ENCODE data around the gene KCNH2. TPM values are rescaled to one million over a fixed set of nuclear protein-coding genes. Genes with fewer than 3 reads are reported as not detected.

KCNH2 gene
- total RNA-seq, 4 donors from 2014 or later: 0.12 to 0.56 (median 0.47) TPM

- no peak for TF ChIP-seq CTCF (IDR thresholded peaks at IDR 0.05)
- ATAC-seq (ENCODE audit: low FRiP score): no peak
These were observed 21.5 kb upstream of the KCNH2 start for GRCh38 chr7:150999497-151000230.

GRCh38 chr7:150999001-150999400 lies 20.9 kb upstream of the KCNH2 start:
- DNase-seq (ENCODE audit: low spot score) (no peak), ATAC-seq (ENCODE audit: low FRiP score) (no peak)
- TF ChIP-seq CTCF (IDR thresholded peaks at IDR 0.05): no peak

More at GRCh38 chr7:150999497-151000230, 21.5 kb upstream of the KCNH2 start:
- DNase-seq (ENCODE audit: low spot score): no peak

DNA sequence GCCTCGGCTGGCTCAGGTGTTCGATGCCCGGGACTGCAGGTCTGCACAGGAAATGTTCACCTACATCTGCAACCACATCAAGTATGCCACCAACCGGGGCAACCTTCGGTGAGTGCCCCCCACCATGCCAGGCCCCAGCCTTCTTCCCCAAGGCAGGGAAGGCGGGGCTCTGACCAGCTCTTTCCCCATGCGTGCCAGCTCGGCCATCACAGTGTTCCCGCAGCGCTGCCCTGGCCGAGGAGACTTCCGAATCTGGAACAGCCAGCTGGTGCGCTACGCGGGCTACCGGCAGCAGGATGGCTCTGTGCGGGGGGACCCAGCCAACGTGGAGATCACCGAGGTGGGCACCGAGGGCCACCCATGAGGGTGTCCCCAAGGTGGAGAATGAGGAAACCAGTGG lies 20.2 kb upstream of the KCNH2 start:
- DNase-seq (ENCODE audit: low spot score): no peak
- no peak for ATAC-seq (ENCODE audit: low FRiP score)
- no peak for TF ChIP-seq CTCF (IDR thresholded peaks at IDR 0.05)

- ATAC-seq (ENCODE audit: low FRiP score) (no peak), DNase-seq (ENCODE audit: low spot score) (no peak)
- TF ChIP-seq CTCF (IDR thresholded peaks at IDR 0.05): no peak
These were observed 19.7 kb upstream of the KCNH2 start for GRCh38 chr7:150997817-150998216.

DNA sequence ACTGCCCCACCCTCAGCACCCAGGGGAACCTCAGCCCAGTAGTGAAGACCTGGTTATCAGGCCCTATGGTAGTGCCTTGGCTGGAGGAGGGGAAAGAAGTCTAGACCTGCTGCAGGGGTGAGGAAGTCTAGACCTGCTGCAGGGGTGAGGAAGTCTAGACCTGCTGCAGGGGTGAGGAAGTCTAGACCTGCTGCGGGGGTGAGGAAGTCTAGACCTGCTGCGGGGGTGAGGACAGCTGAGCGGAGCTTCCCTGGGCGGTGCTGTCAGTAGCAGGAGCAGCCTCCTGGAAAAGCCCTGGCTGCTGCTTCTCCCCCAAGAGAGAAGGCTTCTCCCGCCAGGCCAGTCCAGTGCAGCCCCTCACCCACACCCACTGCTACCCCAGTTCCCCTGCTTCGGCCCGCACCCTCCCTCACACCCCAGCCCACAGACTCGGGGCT lies 19.0 kb upstream of the KCNH2 start:
- DNase-seq (ENCODE audit: low spot score): no peak
- no peak for TF ChIP-seq CTCF (IDR thresholded peaks at IDR 0.05)
- ATAC-seq (ENCODE audit: low FRiP score): no peak

GRCh38 chr7:150996376-150997074 lies 18.4 kb upstream of the KCNH2 start:
- ATAC-seq (ENCODE audit: low FRiP score) (no peak), DNase-seq (ENCODE audit: low spot score) (no peak)
- no peak for TF ChIP-seq CTCF (IDR thresholded peaks at IDR 0.05)

All from omental fat pad (tissue), 4 donors.